K562 (cell line): ENCODE results near the gene TAPBPL. TPM values are rescaled to one million over a fixed set of nuclear protein-coding genes. Genes with fewer than 3 reads are reported as not detected.

Experiments used
- ARID1B ChIP-seq: fragments of 450-650 bp; IDR thresholded peaks from 2 replicates; pipeline ENCODE4 v1.6.1; 2016; ENCODE audit warnings: antibody characterized with exemption, mild to moderate bottlenecking, inconsistent platforms
- BRD4 ChIP-seq: fragments of 200-600 bp; sonication (generic); IDR thresholded peaks from 2 replicates; pipeline ENCODE4 v1.6.1; 2017; ENCODE audit warnings: inconsistent platforms
- EP400 ChIP-seq: fragments of 450-650 bp; IDR thresholded peaks from 2 replicates; pipeline ENCODE4 v1.6.1; 2017; ENCODE audit warnings: antibody characterized with exemption, mild to moderate bottlenecking, moderate library complexity
- HDAC1 ChIP-seq, 2 experiments: fragments of 450-650 bp; IDR thresholded peaks; 2 replicates each; pipeline ENCODE4 v1.6.1; 2016 to 2017; ENCODE audit warnings: inconsistent platforms in 1 of 2, mild to moderate bottlenecking in 1 of 2, moderate library complexity in 1 of 2
- HDAC3 ChIP-seq: fragments of 450-650 bp; IDR thresholded peaks from 2 replicates; pipeline ENCODE4 v1.6.1; 2018; ENCODE audit warnings: borderline replicate concordance, mild to moderate bottlenecking, moderate library complexity; ENCODE audit not compliant: partially characterized antibody
- HIVEP1 ChIP-seq: fragments of 250-450 bp; sonication (Bioruptor Pico); IDR thresholded peaks from 2 replicates; pipeline ENCODE4 v1.4.0; 2020; ENCODE audit warnings: mild to moderate bottlenecking
- HNRNPLL ChIP-seq: fragments of 200-400 bp; formaldehyde crosslinking; IDR thresholded peaks from 2 replicates; pipeline ENCODE4 v1.6.1; 2017; ENCODE audit warnings: low read length, low read depth, mild to moderate bottlenecking; ENCODE audit not compliant: poor library complexity, severe bottlenecking
- NCOR1 ChIP-seq: fragments of 450-650 bp; IDR thresholded peaks from 2 replicates; pipeline ENCODE4 v1.6.1; 2016; ENCODE audit warnings: mild to moderate bottlenecking, moderate library complexity
- NR2C2 ChIP-seq, 2 experiments: fragments of 200-800 bp in 1 of 2; sonication (Bioruptor generic) in 1 of 2; sonication (generic) in 1 of 2; formaldehyde crosslinking in 1 of 2; IDR thresholded peaks; 2 replicates each; pipeline versions ENCODE4 v1.6.1 to v1.8.0; 2016 to 2022; ENCODE audit warnings: mild to moderate bottlenecking in 1 of 2, missing compliant biosample characterization in 1 of 2, missing genetic modification characterization in 1 of 2, missing genetic modification reagents in 1 of 2
- ZBTB9 ChIP-seq: fragments of 450-650 bp; formaldehyde crosslinking; IDR thresholded peaks from 2 replicates; pipeline ENCODE4 v1.4.0; 2020; ENCODE audit warnings: mild to moderate bottlenecking, moderate library complexity
- ZNF561 ChIP-seq: fragments of 450-650 bp; formaldehyde crosslinking; conservative IDR thresholded peaks from 2 replicates; pipeline ENCODE4 v1.4.0; 2020; ENCODE audit warnings: mild to moderate bottlenecking, moderate library complexity
- ZNF79 ChIP-seq: fragments of 250-450 bp; sonication (Bioruptor Pico); IDR thresholded peaks from 2 replicates; pipeline ENCODE4 v1.4.0; 2020; ENCODE audit warnings: low read depth, mild to moderate bottlenecking, moderate library complexity
- polyA plus RNA-seq, 8 experiments: library from polyadenylated mRNA; depleted of rRNA in 4 of 8; stranded (reverse) in 5 of 8; unstranded in 3 of 8; fragments of >200 nt; fragmentation: Nextera tagmentation in 2 of 8; fragmentation: Illumina TruSeq in 1 of 8; extraction: Ambion mirVana in 2 of 8; extraction: Trizol in 1 of 8; gene quantifications; 2 replicates each; pipeline versions ENCODE4 v1.2.1 to v1.2.3, GENCODE V29; 2011 to 2014; ENCODE audit warnings: inconsistent platforms in 1 of 8, missing spikeins in 1 of 8
- total RNA-seq, 7 experiments: library from RNA; depleted of rRNA in 6 of 7; stranded (reverse); fragments of >200 nt in 6 of 7; fragmentation: Illumina TruSeq in 2 of 7; extraction: Trizol in 2 of 7; gene quantifications; 2 replicates each; pipeline versions ENCODE4 v1.2.1 to v1.2.3, GENCODE V29; 2011 to 2021; ENCODE audit warnings: low replicate concordance in 1 of 7

The TAPBPL gene
- total and polyA plus RNA-seq, 9 of the 15 experiments (the other 6 are each of a cell fraction or from before 2014, with no cell fraction given) = 0.29 to 1.6 (median 0.45) TPM

DNA sequence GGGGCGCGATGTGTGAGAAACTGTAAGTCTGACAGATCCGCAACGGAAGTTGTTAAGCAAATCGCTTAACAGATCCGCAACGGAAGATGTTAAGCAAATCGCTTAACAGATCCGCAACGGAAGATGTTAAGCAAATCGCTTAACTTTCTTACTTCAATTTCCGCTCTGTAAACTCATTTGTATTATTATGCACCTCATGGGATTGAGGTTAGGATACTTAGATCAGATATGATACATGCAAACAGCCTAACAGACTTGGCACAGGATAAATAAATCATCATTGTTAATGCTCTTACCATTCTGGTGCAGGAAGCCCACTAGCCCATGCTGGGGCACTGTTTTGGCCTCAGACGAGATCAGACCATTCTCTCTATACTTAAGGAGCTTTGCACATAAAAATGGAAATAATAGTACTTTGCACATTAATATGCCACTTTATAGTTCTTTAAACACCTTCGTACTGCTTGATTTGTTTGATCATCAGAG lies 42.5 kb downstream of the TAPBPL start (continued):
- TF ChIP-seq ZNF561 = no peak
- TF ChIP-seq EP400 = peak; percentile 77
- TF ChIP-seq ARID1B = 0 out of 2 replicates have a peak, but pooled peaks have one; percentile 13
- peak; percentile 96 for TF ChIP-seq HDAC3
- TF ChIP-seq HIVEP1 = no peak
- TF ChIP-seq HNRNPLL = peak; percentile 99
- TF ChIP-seq HDAC1 (IDR thresholded peaks at IDR 0.05) = 0 out of 4 replicates have a peak, but pooled peaks of 1 of the 2 experiments have one; percentile 2
- TF ChIP-seq BRD4 = no peak
- no peak for TF ChIP-seq ZBTB9 (CRISPR knock-in tag)
- TF ChIP-seq ZNF79 = no peak
- 0 out of 2 replicates have a peak, but pooled peaks have one; percentile 24 for TF ChIP-seq NR2C2 (CRISPR knock-in tag; IDR thresholded peaks at IDR 0.05)
- TF ChIP-seq NR2C2 (tag; IDR thresholded peaks at IDR 0.05) = no peak
- no peak for TF ChIP-seq NCOR1
